ENCODE results near the gene TMEM131L.

Gene TMEM131L

DNA sequence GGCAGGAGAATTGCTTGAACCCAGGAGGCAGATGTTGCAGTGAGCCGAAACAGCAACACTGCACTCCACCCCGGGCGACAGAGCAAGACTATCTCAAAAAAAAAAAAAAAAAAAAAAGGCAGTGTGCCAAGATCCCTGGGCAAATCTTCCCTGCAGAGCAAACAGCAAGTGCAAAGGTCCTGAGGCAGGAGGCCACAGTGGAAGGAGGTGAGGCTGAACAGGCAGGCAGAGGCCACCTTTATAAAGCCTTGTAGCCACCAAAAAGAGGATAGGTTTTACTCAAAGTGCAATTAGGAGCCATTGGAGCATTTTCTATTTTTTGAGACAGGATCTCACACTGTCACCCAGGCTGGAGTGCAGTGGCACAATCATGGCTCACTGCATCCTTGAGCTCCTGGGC lies 172.8 kb downstream of the TMEM131L start:
- Histone ChIP-seq H3K9me3 (ENCODE audit: control insufficient read depth in 5 of 5, low read length in 5 of 5) (no peaks in the 10 kb centered on the region), H3K4me1 (ENCODE audit: control insufficient read depth in 5 of 5, insufficient read depth in 5 of 5, low read length in 5 of 5) (peaks cover 0 to 4% (median 0%) of the 10 kb centered on the region in 5 donors), H3K27ac (ENCODE audit: low read depth, low read length) (no peak overlapping the region), H3K4me3 (ENCODE audit: low read depth in 1 of 5, low read length in 5 of 5) (no peak overlapping the region), H3K27me3 (ENCODE audit: control insufficient read depth in 5 of 5, insufficient read depth in 4 of 5, low read length in 5 of 5) (no peaks in the 10 kb centered on the region), H3K36me3 (ENCODE audit: control insufficient read depth in 5 of 5, insufficient read depth in 5 of 5, low read length in 5 of 5) (peaks cover 11 to 40% (median 30%) of the 10 kb centered on the region in 5 donors), H3K9ac (ENCODE audit: low read length in 5 of 5) (no peak overlapping the region)

DNA sequence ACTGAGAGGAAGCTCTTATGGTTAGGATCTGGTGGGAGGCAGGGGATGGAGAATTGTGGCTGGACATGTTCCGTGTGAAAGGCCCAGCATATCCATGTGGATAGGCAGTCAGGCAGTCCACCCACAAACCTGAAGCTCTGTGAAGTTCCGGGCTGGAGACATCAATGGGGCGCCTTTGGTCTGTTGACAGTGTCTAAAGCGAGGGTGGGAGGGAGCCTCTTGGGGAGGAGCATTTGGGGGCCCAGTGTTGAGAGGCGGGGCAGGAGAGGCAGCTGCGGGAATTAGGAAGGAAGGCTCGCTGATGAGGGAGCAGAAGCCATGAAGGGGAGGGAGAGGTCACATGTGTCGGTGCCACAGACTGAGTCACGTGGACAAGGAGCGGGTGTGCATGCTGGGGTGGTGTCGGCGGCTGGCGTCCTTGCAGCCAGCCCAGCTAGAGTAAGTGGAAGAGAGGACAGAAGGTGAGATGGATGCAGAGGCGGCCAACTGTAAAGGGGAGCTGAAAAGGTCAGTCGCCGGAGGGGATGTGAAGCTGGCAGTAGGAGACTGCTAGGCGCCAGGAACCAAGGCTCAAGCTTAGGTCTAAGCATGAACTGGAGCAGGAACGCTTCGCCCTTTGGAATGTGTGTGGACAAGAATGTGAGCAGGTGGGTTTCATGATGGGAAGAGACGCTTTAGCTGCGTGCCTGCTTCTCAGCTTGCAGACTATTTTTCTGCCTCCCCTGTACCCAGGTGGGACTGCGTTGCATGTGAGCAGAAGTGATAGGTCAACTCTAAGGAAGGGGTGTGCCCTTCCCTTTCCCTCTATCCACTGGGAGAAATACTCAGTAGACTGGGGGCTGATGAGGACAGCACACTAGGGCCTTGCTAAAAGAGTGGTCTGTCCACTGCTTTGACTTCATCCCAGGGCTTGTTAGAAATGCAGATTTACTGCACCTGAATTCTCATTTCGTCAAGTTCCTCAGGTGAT lies 174.0 kb downstream of the TMEM131L start:
- no peak overlapping the region for H3K4me3 ChIP-seq (ENCODE audit: low read depth in 1 of 5, low read length in 5 of 5)
- H3K27ac ChIP-seq (ENCODE audit: low read depth, low read length) = no peak overlapping the region
- no peak overlapping the region for H3K9ac ChIP-seq (ENCODE audit: low read length in 5 of 5)
- H3K4me1 ChIP-seq (ENCODE audit: control insufficient read depth in 5 of 5, insufficient read depth in 5 of 5, low read length in 5 of 5) = peaks cover 0 to 4% (median 0%) of the 10 kb centered on the region in 5 donors
- no peaks in the 10 kb centered on the region for H3K27me3 ChIP-seq (ENCODE audit: control insufficient read depth in 5 of 5, insufficient read depth in 4 of 5, low read length in 5 of 5)
- H3K36me3 ChIP-seq (ENCODE audit: control insufficient read depth in 5 of 5, insufficient read depth in 5 of 5, low read length in 5 of 5) = peaks cover 1 to 29% (median 20%) of the 10 kb centered on the region in 5 donors
- H3K9me3 ChIP-seq (ENCODE audit: control insufficient read depth in 5 of 5, low read length in 5 of 5) = peaks cover 0 to 2% (median under 1%) of the 10 kb centered on the region in 5 donors

DNA sequence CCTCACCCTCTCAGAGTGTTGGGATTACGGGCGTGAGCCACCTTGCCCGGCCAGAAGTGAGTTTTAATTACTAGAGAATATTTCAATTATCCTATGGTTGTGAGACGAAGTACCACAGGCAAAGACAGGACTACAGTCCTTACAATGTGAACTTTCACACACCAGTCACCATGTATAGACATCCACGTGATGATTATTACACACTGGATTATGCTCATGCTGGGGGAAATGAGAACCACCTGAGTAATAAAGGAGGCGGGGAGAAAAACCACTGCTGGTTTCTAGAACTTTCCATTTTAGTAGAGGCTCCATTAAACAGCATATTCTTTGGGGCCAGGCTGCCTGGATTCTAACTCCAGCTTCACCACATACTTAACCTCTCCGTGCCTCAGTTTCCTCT lies 175.4 kb downstream of the TMEM131L start:
- no peak overlapping the region for H3K4me3 ChIP-seq (ENCODE audit: low read depth in 1 of 5, low read length in 5 of 5)
- no peak overlapping the region for H3K27ac ChIP-seq (ENCODE audit: low read depth, low read length)
- H3K9ac ChIP-seq (ENCODE audit: low read length in 5 of 5) = no peak overlapping the region
- no peaks in the 10 kb centered on the region for H3K27me3 ChIP-seq (ENCODE audit: control insufficient read depth in 5 of 5, insufficient read depth in 4 of 5, low read length in 5 of 5)
- H3K4me1 ChIP-seq (ENCODE audit: control insufficient read depth in 5 of 5, insufficient read depth in 5 of 5, low read length in 5 of 5) = no peaks in the 10 kb centered on the region
- peaks cover 0 to 15% (median 7%) of the 10 kb centered on the region in 5 donors for H3K36me3 ChIP-seq (ENCODE audit: control insufficient read depth in 5 of 5, insufficient read depth in 5 of 5, low read length in 5 of 5)
- H3K9me3 ChIP-seq (ENCODE audit: control insufficient read depth in 5 of 5, low read length in 5 of 5) = peaks cover 0 to 5% (median 3%) of the 10 kb centered on the region in 5 donors

DNA sequence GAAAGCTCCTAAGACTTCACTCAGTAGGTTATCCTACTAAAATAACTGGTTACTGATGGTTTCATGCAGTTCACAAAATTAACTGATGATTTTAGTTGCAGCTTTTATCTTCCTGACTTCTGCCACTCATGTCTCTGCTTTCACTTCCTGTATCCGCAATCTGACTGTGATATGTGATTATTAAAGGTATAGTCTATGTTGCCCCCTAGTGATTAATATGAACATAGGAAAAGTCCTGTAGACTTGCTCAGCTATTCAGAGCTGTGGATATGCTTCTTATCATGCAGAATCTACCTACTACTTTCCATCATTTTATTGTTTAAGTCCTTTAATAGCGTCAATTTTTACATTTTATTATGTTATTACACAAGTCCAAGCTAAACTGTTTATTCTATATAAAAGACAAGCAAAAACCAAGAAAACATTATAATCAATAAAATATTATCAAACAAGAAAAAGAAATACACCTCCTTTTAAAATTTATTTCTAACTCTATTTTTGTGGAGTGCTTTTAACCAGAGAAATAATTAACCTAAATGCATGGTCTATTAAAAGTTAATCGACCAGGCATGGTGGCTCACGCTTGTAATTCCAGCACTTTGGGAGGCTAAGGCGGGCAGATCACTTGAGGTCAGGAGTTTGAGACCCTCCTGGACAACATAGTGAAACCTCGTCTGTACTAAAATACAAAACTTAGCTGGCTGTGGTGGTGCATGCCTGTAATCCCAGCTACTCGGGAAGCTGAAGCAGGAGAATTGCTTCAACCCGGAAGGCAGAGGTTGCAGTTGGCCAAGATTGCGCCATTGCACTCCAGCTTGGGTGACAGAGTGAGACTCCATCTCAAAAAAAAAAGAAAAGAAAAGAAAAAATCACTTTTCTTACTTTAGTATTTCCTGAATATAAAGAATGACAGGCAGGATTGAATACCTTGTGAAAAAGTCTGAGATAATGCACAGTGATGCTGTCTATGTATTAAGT lies 177.5 kb downstream of the TMEM131L start:
- H3K36me3 ChIP-seq (ENCODE audit: control insufficient read depth in 5 of 5, insufficient read depth in 5 of 5, low read length in 5 of 5) = no peaks in the 10 kb centered on the region
- H3K9me3 ChIP-seq (ENCODE audit: control insufficient read depth in 5 of 5, low read length in 5 of 5) = peaks cover 0 to 5% (median 3%) of the 10 kb centered on the region in 5 donors
- no peaks in the 10 kb centered on the region for H3K27me3 ChIP-seq (ENCODE audit: control insufficient read depth in 5 of 5, insufficient read depth in 4 of 5, low read length in 5 of 5)
- H3K4me3 ChIP-seq (ENCODE audit: low read depth in 1 of 5, low read length in 5 of 5) = no peak overlapping the region
- no peak overlapping the region for H3K27ac ChIP-seq (ENCODE audit: low read depth, low read length)
- H3K9ac ChIP-seq (ENCODE audit: low read length in 5 of 5) = no peak overlapping the region
- H3K4me1 ChIP-seq (ENCODE audit: control insufficient read depth in 5 of 5, insufficient read depth in 5 of 5, low read length in 5 of 5) = no peaks in the 10 kb centered on the region

DNA sequence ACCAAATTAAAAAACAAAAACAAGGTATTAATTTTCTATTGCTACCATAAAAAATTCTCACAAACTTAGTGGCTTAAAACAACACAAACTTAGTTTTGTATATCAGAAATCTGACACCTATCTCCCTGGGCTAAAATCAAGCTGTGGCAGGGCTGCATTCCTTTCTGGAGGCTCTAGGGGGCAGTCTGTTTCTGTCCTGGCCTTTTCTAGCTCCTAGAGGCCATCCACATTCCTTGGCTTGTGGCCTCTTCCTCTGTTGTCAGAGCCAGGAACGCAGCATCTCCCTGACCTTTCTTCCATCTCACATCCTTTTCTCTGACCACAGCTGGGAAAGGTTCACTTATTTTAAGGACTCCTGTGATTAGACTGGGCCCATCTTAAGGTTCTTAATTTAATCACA lies 179.0 kb downstream of the TMEM131L start:
- Histone ChIP-seq H3K9ac (ENCODE audit: low read length in 5 of 5) (no peak overlapping the region), H3K27ac (ENCODE audit: low read depth, low read length) (no peak overlapping the region), H3K4me1 (ENCODE audit: control insufficient read depth in 5 of 5, insufficient read depth in 5 of 5, low read length in 5 of 5) (no peaks in the 10 kb centered on the region), H3K9me3 (ENCODE audit: control insufficient read depth in 5 of 5, low read length in 5 of 5) (peaks cover 0 to 5% (median 3%) of the 10 kb centered on the region in 5 donors), H3K27me3 (ENCODE audit: control insufficient read depth in 5 of 5, insufficient read depth in 4 of 5, low read length in 5 of 5) (no peaks in the 10 kb centered on the region), H3K36me3 (ENCODE audit: control insufficient read depth in 5 of 5, insufficient read depth in 5 of 5, low read length in 5 of 5) (no peaks in the 10 kb centered on the region), H3K4me3 (ENCODE audit: low read depth in 1 of 5, low read length in 5 of 5) (no peak overlapping the region)

DNA sequence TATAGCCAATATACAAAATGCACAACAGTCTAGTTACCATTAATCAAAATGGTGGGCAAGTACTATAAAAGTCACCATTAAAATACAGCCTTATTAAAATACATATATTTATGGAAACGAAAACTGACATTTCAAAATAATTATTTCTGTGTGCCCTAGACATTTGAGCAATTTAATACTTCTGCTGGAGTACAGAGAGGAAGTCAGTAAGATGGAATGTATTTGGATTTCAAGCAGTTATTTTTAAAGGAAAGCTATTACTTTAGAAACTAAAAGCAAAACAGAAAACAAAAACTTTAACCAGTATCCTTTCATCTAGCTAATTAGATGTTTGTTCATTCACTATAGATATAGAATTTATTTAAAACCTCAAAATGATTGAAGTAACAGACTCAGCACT lies 180.1 kb downstream of the TMEM131L start:
- H3K4me1 ChIP-seq (ENCODE audit: control insufficient read depth in 5 of 5, insufficient read depth in 5 of 5, low read length in 5 of 5) = peaks cover 0 to 5% (median 0%) of the 10 kb centered on the region in 5 donors
- H3K9me3 ChIP-seq (ENCODE audit: control insufficient read depth in 5 of 5, low read length in 5 of 5) = peaks cover 0 to 5% (median 3%) of the 10 kb centered on the region in 5 donors
- H3K27me3 ChIP-seq (ENCODE audit: control insufficient read depth in 5 of 5, insufficient read depth in 4 of 5, low read length in 5 of 5) = no peaks in the 10 kb centered on the region
- H3K36me3 ChIP-seq (ENCODE audit: control insufficient read depth in 5 of 5, insufficient read depth in 5 of 5, low read length in 5 of 5) = no peaks in the 10 kb centered on the region
- no peak overlapping the region for H3K4me3 ChIP-seq (ENCODE audit: low read depth in 1 of 5, low read length in 5 of 5)
- no peak overlapping the region for H3K27ac ChIP-seq (ENCODE audit: low read depth, low read length)
- H3K9ac ChIP-seq (ENCODE audit: low read length in 5 of 5) = no peak overlapping the region

- peaks cover 0 to 5% (median 3%) of the 10 kb centered on the region in 5 donors for H3K9me3 ChIP-seq (ENCODE audit: control insufficient read depth in 5 of 5, low read length in 5 of 5)
- H3K27ac ChIP-seq (ENCODE audit: low read depth, low read length) = no peak overlapping the region
Observed at GRCh38 chr4:153646978-153647377, 180.8 kb downstream of the TMEM131L start.

DNA sequence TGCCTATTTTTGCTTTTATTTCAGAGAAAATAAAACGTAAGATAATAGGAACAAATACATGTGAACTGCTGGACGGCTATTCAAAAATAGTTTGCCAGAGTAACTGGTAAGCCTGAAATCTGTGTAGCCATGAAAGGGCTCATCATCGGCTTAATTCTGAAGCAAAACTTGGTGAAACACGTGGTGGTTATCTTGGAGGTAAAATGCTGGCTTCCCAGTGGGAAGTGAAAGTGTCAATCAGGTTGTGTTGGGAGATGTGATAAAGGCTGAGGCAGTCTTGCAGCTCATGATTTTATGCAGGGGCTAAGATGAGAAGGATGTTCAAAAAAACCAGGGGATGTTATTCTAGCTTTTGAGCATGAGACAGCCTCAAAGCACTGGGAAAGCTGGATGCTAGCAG lies 181.8 kb downstream of the TMEM131L start:
- Histone ChIP-seq H3K9me3 (ENCODE audit: control insufficient read depth in 5 of 5, low read length in 5 of 5) (peaks cover 0 to 5% (median 3%) of the 10 kb centered on the region in 5 donors), H3K4me3 (ENCODE audit: low read depth in 1 of 5, low read length in 5 of 5) (no peak overlapping the region), H3K27me3 (ENCODE audit: control insufficient read depth in 5 of 5, insufficient read depth in 4 of 5, low read length in 5 of 5) (no peaks in the 10 kb centered on the region), H3K9ac (ENCODE audit: low read length in 5 of 5) (no peak overlapping the region), H3K36me3 (ENCODE audit: control insufficient read depth in 5 of 5, insufficient read depth in 5 of 5, low read length in 5 of 5) (no peaks in the 10 kb centered on the region), H3K4me1 (ENCODE audit: control insufficient read depth in 5 of 5, insufficient read depth in 5 of 5, low read length in 5 of 5) (peaks cover 0 to 13% (median 2%) of the 10 kb centered on the region in 5 donors), H3K27ac (ENCODE audit: low read depth, low read length) (no peak overlapping the region)

More at GRCh38 chr4:153646978-153647377, 180.8 kb downstream of the TMEM131L start:
- Histone ChIP-seq H3K4me1 (ENCODE audit: control insufficient read depth in 5 of 5, insufficient read depth in 5 of 5, low read length in 5 of 5) (peaks cover 0 to 11% (median under 1%) of the 10 kb centered on the region in 5 donors), H3K9ac (ENCODE audit: low read length in 5 of 5) (no peak overlapping the region), H3K27me3 (ENCODE audit: control insufficient read depth in 5 of 5, insufficient read depth in 4 of 5, low read length in 5 of 5) (no peaks in the 10 kb centered on the region), H3K36me3 (ENCODE audit: control insufficient read depth in 5 of 5, insufficient read depth in 5 of 5, low read length in 5 of 5) (no peaks in the 10 kb centered on the region), H3K4me3 (ENCODE audit: low read depth in 1 of 5, low read length in 5 of 5) (no peak overlapping the region)

GRCh38 chr4:153649572-153649991 lies 183.4 kb downstream of the TMEM131L start:
- Histone ChIP-seq H3K4me3 (ENCODE audit: low read depth in 1 of 5, low read length in 5 of 5) (no peak overlapping the region), H3K27ac (ENCODE audit: low read depth, low read length) (no peak overlapping the region), H3K27me3 (ENCODE audit: control insufficient read depth in 5 of 5, insufficient read depth in 4 of 5, low read length in 5 of 5) (no peaks in the 10 kb centered on the region), H3K36me3 (ENCODE audit: control insufficient read depth in 5 of 5, insufficient read depth in 5 of 5, low read length in 5 of 5) (no peaks in the 10 kb centered on the region), H3K4me1 (ENCODE audit: control insufficient read depth in 5 of 5, insufficient read depth in 5 of 5, low read length in 5 of 5) (peaks cover 0 to 13% (median 2%) of the 10 kb centered on the region in 5 donors), H3K9ac (ENCODE audit: low read length in 5 of 5) (no peak overlapping the region), H3K9me3 (ENCODE audit: control insufficient read depth in 5 of 5, low read length in 5 of 5) (peaks cover 0 to 5% (median 3%) of the 10 kb centered on the region in 5 donors)

Data from subcutaneous abdominal adipose tissue (tissue), 5 donors.